K562 (cell line): ENCODE data around the gene CSF1R. TPM values are rescaled to one million over a fixed set of nuclear protein-coding genes. Genes with fewer than 3 reads are reported as not detected.
A peak's percentile ranks its signal among the peaks of the same experiment; 100 is the strongest.

ENCODE experiments used
- DACH1 ChIP-seq: fragments of 450-650 bp; IDR thresholded peaks from 2 replicates; pipeline ENCODE4 v1.6.1; 2018; ENCODE audit not compliant: partially characterized antibody
- EGR1 ChIP-seq: fragments of 450-650 bp; conservative IDR thresholded peaks from 2 replicates; pipeline ENCODE4 v1.6.1; 2017; ENCODE audit warnings: mild to moderate bottlenecking
- HDAC1 ChIP-seq, 2 experiments: fragments of 450-650 bp; IDR thresholded peaks; 2 replicates each; pipeline ENCODE4 v1.6.1; 2016 to 2017; ENCODE audit warnings: inconsistent platforms in 1 of 2, mild to moderate bottlenecking in 1 of 2, moderate library complexity in 1 of 2
- SPI1 ChIP-seq: IDR thresholded peaks from 2 replicates; pipeline ENCODE4 v1.6.1; 2011; ENCODE audit warnings: low read depth, low read length, control low read depth, borderline replicate concordance
- polyA plus RNA-seq, 8 experiments: library from polyadenylated mRNA; depleted of rRNA in 4 of 8; stranded (reverse) in 5 of 8; unstranded in 3 of 8; fragments of >200 nt; fragmentation: Nextera tagmentation in 2 of 8; fragmentation: Illumina TruSeq in 1 of 8; extraction: Ambion mirVana in 2 of 8; extraction: Trizol in 1 of 8; gene quantifications; 2 replicates each; pipeline versions ENCODE4 v1.2.1 to v1.2.3, GENCODE V29; 2011 to 2014; ENCODE audit warnings: inconsistent platforms in 1 of 8, missing spikeins in 1 of 8
- total RNA-seq, 7 experiments: library from RNA; depleted of rRNA in 6 of 7; stranded (reverse); fragments of >200 nt in 6 of 7; fragmentation: Illumina TruSeq in 2 of 7; extraction: Trizol in 2 of 7; gene quantifications; 2 replicates each; pipeline versions ENCODE4 v1.2.1 to v1.2.3, GENCODE V29; 2011 to 2021; ENCODE audit warnings: low replicate concordance in 1 of 7
- TF ChIP-seq, protein P1 (sequence below): fragments of 450-650 bp; IDR thresholded peaks from 2 replicates; pipeline ENCODE4 v1.6.1; 2016
- TF ChIP-seq, protein P2 (sequence below): sonication (generic); formaldehyde crosslinking; IDR thresholded peaks from 2 replicates; pipeline ENCODE4 v1.8.0; 2022; ENCODE audit warnings: missing genetic modification reagents, mild to moderate bottlenecking, moderate library complexity, borderline replicate concordance
- TF ChIP-seq, protein P3 (sequence below): fragments of 450-650 bp; IDR thresholded peaks from 2 replicates; pipeline ENCODE4 v1.6.1; 2016; ENCODE audit warnings: mild to moderate bottlenecking, moderate library complexity
- TF ChIP-seq, protein P4 (sequence below): sonication (generic); formaldehyde crosslinking; IDR thresholded peaks from 2 replicates; pipeline ENCODE4 v1.8.0; 2022; ENCODE audit warnings: mild to moderate bottlenecking, missing genetic modification reagents

The CSF1R gene
- total and polyA plus RNA-seq, 9 of the 15 experiments (the other 6 are each of a cell fraction or from before 2014, with no cell fraction given) = 0.03 to 0.64 (median 0.20) TPM; not detected in 6

DNA sequence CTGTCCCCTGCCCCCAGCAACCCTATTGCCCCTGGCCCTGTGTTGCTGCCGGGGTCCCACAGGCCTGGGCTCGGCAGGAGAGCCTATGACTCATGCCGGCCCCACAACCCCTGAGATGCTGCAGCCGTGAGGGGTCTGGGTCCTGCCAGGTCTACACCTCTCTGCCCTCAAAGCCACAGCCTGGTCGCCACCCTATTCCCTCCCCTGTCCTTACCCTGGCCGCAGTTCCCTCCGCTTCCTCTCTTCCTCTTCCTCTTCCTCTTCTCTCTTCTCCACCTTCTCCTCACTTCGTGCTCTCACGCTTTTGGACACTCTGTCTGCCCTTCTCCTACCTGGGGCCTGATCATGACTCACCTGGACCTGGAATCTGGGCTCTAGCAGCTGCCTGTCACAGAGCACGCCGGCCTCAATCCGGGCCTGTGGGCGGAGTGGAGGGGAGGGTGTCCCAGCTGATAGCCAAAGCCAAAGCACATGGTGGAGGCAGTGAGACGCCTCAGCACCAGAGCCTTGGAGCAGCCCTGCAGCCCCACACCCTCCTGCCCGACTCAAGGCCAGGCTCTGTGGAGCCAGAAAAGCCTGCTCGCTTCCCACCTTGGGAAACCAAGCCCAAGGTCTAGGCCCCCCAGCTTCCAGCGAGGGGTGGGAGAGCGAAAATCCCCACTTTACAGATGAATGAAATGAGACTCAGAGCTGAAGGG is 26.8 kb upstream of the CSF1R start (continued):
- TF ChIP-seq, protein P1, sequence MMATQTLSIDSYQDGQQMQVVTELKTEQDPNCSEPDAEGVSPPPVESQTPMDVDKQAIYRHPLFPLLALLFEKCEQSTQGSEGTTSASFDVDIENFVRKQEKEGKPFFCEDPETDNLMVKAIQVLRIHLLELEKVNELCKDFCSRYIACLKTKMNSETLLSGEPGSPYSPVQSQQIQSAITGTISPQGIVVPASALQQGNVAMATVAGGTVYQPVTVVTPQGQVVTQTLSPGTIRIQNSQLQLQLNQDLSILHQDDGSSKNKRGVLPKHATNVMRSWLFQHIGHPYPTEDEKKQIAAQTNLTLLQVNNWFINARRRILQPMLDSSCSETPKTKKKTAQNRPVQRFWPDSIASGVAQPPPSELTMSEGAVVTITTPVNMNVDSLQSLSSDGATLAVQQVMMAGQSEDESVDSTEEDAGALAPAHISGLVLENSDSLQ = peak; percentile 37; the same call in 1 of the 2 replicates
- TF ChIP-seq, protein P2, sequence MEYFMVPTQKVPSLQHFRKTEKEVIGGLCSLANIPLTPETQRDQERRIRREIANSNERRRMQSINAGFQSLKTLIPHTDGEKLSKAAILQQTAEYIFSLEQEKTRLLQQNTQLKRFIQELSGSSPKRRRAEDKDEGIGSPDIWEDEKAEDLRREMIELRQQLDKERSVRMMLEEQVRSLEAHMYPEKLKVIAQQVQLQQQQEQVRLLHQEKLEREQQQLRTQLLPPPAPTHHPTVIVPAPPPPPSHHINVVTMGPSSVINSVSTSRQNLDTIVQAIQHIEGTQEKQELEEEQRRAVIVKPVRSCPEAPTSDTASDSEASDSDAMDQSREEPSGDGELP (CRISPR knock-in tag) = peak; percentile 83; the same call in 1 of the 2 replicates
- TF ChIP-seq DACH1 (peak; percentile 29), HDAC1 (IDR thresholded peaks at IDR 0.05) (0 out of 4 replicates have a peak, but pooled peaks of 1 of the 2 experiments have one; percentile 48), EGR1 (peak; percentile 66), SPI1 (0 out of 2 replicates have a peak, but pooled peaks have one; percentile 28)
- TF ChIP-seq, protein P3, sequence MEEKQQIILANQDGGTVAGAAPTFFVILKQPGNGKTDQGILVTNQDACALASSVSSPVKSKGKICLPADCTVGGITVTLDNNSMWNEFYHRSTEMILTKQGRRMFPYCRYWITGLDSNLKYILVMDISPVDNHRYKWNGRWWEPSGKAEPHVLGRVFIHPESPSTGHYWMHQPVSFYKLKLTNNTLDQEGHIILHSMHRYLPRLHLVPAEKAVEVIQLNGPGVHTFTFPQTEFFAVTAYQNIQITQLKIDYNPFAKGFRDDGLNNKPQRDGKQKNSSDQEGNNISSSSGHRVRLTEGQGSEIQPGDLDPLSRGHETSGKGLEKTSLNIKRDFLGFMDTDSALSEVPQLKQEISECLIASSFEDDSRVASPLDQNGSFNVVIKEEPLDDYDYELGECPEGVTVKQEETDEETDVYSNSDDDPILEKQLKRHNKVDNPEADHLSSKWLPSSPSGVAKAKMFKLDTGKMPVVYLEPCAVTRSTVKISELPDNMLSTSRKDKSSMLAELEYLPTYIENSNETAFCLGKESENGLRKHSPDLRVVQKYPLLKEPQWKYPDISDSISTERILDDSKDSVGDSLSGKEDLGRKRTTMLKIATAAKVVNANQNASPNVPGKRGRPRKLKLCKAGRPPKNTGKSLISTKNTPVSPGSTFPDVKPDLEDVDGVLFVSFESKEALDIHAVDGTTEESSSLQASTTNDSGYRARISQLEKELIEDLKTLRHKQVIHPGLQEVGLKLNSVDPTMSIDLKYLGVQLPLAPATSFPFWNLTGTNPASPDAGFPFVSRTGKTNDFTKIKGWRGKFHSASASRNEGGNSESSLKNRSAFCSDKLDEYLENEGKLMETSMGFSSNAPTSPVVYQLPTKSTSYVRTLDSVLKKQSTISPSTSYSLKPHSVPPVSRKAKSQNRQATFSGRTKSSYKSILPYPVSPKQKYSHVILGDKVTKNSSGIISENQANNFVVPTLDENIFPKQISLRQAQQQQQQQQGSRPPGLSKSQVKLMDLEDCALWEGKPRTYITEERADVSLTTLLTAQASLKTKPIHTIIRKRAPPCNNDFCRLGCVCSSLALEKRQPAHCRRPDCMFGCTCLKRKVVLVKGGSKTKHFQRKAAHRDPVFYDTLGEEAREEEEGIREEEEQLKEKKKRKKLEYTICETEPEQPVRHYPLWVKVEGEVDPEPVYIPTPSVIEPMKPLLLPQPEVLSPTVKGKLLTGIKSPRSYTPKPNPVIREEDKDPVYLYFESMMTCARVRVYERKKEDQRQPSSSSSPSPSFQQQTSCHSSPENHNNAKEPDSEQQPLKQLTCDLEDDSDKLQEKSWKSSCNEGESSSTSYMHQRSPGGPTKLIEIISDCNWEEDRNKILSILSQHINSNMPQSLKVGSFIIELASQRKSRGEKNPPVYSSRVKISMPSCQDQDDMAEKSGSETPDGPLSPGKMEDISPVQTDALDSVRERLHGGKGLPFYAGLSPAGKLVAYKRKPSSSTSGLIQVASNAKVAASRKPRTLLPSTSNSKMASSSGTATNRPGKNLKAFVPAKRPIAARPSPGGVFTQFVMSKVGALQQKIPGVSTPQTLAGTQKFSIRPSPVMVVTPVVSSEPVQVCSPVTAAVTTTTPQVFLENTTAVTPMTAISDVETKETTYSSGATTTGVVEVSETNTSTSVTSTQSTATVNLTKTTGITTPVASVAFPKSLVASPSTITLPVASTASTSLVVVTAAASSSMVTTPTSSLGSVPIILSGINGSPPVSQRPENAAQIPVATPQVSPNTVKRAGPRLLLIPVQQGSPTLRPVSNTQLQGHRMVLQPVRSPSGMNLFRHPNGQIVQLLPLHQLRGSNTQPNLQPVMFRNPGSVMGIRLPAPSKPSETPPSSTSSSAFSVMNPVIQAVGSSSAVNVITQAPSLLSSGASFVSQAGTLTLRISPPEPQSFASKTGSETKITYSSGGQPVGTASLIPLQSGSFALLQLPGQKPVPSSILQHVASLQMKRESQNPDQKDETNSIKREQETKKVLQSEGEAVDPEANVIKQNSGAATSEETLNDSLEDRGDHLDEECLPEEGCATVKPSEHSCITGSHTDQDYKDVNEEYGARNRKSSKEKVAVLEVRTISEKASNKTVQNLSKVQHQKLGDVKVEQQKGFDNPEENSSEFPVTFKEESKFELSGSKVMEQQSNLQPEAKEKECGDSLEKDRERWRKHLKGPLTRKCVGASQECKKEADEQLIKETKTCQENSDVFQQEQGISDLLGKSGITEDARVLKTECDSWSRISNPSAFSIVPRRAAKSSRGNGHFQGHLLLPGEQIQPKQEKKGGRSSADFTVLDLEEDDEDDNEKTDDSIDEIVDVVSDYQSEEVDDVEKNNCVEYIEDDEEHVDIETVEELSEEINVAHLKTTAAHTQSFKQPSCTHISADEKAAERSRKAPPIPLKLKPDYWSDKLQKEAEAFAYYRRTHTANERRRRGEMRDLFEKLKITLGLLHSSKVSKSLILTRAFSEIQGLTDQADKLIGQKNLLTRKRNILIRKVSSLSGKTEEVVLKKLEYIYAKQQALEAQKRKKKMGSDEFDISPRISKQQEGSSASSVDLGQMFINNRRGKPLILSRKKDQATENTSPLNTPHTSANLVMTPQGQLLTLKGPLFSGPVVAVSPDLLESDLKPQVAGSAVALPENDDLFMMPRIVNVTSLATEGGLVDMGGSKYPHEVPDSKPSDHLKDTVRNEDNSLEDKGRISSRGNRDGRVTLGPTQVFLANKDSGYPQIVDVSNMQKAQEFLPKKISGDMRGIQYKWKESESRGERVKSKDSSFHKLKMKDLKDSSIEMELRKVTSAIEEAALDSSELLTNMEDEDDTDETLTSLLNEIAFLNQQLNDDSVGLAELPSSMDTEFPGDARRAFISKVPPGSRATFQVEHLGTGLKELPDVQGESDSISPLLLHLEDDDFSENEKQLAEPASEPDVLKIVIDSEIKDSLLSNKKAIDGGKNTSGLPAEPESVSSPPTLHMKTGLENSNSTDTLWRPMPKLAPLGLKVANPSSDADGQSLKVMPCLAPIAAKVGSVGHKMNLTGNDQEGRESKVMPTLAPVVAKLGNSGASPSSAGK = 0 out of 2 replicates have a peak, but pooled peaks have one; percentile 17
- TF ChIP-seq, protein P4, sequence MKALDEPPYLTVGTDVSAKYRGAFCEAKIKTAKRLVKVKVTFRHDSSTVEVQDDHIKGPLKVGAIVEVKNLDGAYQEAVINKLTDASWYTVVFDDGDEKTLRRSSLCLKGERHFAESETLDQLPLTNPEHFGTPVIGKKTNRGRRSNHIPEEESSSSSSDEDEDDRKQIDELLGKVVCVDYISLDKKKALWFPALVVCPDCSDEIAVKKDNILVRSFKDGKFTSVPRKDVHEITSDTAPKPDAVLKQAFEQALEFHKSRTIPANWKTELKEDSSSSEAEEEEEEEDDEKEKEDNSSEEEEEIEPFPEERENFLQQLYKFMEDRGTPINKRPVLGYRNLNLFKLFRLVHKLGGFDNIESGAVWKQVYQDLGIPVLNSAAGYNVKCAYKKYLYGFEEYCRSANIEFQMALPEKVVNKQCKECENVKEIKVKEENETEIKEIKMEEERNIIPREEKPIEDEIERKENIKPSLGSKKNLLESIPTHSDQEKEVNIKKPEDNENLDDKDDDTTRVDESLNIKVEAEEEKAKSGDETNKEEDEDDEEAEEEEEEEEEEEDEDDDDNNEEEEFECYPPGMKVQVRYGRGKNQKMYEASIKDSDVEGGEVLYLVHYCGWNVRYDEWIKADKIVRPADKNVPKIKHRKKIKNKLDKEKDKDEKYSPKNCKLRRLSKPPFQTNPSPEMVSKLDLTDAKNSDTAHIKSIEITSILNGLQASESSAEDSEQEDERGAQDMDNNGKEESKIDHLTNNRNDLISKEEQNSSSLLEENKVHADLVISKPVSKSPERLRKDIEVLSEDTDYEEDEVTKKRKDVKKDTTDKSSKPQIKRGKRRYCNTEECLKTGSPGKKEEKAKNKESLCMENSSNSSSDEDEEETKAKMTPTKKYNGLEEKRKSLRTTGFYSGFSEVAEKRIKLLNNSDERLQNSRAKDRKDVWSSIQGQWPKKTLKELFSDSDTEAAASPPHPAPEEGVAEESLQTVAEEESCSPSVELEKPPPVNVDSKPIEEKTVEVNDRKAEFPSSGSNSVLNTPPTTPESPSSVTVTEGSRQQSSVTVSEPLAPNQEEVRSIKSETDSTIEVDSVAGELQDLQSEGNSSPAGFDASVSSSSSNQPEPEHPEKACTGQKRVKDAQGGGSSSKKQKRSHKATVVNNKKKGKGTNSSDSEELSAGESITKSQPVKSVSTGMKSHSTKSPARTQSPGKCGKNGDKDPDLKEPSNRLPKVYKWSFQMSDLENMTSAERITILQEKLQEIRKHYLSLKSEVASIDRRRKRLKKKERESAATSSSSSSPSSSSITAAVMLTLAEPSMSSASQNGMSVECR (CRISPR knock-in tag) = no peak
